Urinary bladder (tissue), 4 donors: ENCODE measurements around the gene PRR7. TPM values are rescaled to one million over a fixed set of nuclear protein-coding genes. Genes with fewer than 3 reads are reported as not detected.

ENCODE experiments used
- DNase-seq: peaks from one replicate; pipeline ENCODE4 v3.0.0-alpha.2; 2015; ENCODE audit errors: extremely low spot score
- H3K27ac ChIP-seq: one replicate; pipeline ENCODE4 v1.5.1; 2013; ENCODE audit warnings: low read depth, mild to moderate bottlenecking, moderate library complexity
- H3K36me3 ChIP-seq: one replicate; pipeline ENCODE4 v1.6.1; 2013; ENCODE audit warnings: mild to moderate bottlenecking, moderate library complexity; ENCODE audit not compliant: insufficient read depth
- H3K4me1 ChIP-seq: one replicate; pipeline ENCODE4 v1.6.1; 2013; ENCODE audit warnings: mild to moderate bottlenecking, moderate library complexity; ENCODE audit not compliant: insufficient read depth
- H3K4me3 ChIP-seq: one replicate; pipeline ENCODE4 v1.5.1; 2013; ENCODE audit warnings: low read depth, low read length
- WGBS: extraction: QIAGEN DNeasy Blood & Tissue Kit; methylation state at CpG from one replicate; pipeline ENCODE4 v1.1.7; 2013; 5-methylcytosine and 5-hydroxymethylcytosine counted together
- polyA plus RNA-seq: library from polyadenylated mRNA; stranded (reverse); fragments of 200-250 nt; gene quantifications from one replicate; pipeline ENCODE4 v1.2.3, GENCODE V29; 2013
- total RNA-seq: library from RNA; depleted of rRNA; stranded (reverse); fragments of >200 nt; gene quantifications from one replicate; pipeline ENCODE4 v1.2.3, GENCODE V29; 2014
- donor health status: healthy with polysubstance abuse.
- donor health status: healthy.

Gene PRR7
- total and polyA plus RNA-seq, 2 donors: 0.58 to 2.4 TPM

DNA sequence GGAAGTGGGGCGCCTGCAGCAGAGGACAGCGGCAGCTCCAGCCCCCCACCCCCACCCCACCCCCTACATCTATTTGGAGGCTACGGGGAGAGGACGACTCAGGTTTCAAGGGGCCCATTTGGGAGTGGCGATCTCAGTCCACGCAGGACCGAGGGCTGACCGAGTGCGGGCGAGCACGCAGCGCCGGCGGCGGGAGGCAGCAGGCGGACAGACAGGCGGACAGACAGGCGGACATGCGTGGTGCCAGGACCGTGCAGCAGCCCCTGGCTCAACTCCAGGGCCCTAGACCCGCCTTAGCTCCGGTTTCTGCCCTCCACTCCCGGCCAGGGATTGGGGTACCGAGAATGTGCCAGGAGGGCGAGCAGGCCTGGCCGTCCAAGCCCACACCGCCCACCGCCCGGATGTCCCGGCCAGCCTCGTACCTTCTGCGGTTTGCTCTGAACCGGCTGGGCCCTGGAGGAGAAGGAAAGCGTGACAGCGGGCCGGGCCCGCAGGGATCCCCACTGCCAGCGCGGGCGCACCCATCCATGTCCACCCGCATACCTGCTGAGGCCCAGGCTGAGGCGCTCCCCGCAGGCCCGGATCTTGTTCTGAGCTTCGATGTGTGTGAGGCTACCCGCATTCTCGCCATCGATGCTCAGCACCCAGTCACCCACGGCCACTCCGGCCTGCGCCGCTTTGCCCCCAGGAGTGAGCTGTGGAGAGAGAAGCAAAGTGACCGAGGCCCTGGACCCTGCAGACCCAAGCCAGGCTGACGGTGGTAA is 45.6 kb downstream of the PRR7 start:
- Histone ChIP-seq H3K36me3 (no peaks in the 10 kb centered on the region), H3K4me3 (no peak overlapping the region), H3K4me1 (no peaks in the 10 kb centered on the region), H3K27ac (no peak overlapping the region)
- DNase-seq: no peak
- 70% methylated on average over 54 of the region's 54 CpGs for WGBS

DNA sequence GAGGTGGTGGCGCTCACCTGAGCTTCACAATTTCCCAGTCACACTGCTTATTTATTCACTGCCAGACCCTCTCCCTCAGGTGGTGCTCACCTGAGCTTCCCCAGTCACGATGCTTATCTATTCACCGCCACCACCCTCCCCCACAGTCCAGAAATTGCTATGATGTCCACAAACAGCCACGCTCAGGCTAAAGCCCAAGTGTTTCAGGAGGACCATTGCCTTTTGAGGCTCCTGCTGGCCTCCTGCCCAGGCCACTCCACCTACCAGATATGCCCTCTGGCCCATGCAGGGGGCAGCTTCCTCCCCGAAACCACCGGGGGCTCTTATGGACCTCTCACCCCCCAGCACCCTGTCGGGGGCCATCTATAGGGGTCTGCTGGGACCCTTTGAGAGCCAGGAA is 46.2 kb downstream of the PRR7 start:
- Histone ChIP-seq H3K36me3 (no peaks in the 10 kb centered on the region), H3K4me3 (no peak overlapping the region)
- WGBS: 54% methylated on average over 7 of the region's 7 CpGs

GRCh38 chr5:177493795-177494345 is 47.3 kb downstream of the PRR7 start:
- no peaks in the 10 kb centered on the region for H3K36me3 ChIP-seq
- no peak overlapping the region for H3K4me3 ChIP-seq
- DNase-seq: no peak
- no peaks in the 10 kb centered on the region for H3K4me1 ChIP-seq
- WGBS: 59% methylated on average over 5 of the region's 5 CpGs
- no peak overlapping the region for H3K27ac ChIP-seq

More for the DNA sequence above, 46.2 kb downstream of the PRR7 start:
- no peak for DNase-seq
- Histone ChIP-seq H3K27ac (no peak overlapping the region), H3K4me1 (no peaks in the 10 kb centered on the region)

DNA sequence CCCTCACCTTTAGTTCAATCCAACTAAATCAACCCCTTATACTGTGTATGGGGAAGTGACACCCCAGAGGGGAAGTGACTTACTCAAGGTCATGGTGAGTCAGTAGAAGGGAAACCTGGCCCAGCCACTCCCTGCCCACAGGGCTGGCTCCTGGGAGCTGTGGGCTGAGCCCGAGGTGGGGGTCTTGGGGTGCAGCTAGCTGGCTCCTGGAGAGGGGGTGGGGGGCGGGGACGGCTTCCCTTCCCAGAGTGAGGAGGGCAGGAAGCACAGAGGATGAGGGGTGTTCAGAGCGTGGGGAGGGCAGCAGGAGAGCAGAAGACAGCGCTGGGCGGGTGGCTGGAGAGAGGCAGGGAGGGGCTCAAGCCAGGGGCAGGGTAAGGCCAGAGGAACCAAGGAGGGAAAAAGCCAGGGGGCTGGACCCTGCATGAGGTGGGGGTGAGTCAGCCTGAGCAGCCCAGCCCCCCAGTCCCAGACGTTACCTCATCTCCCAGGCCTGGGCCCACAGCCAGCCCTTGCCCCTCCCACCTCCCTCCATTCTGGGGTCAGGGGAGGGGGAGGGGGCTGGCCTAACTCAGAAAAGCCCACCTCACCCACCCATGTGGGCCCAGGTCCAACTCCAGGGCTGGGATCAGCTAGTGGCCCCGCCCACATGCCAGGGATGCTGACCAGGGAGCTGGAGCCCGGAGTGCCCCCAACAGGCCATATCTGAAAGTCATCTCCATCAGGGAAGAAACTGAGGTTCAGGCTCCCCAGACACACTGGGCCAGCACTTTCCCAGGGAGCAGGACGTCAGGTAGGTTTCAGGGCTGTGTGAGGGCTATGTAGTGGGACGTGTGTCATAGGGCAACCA is 48.0 kb downstream of the PRR7 start:
- peak overlapping the region; percentile 82 for H3K27ac ChIP-seq
- no peaks in the 10 kb centered on the region for H3K4me1 ChIP-seq
- H3K36me3 ChIP-seq: no peaks in the 10 kb centered on the region
- no peak overlapping the region for H3K4me3 ChIP-seq
- 19% methylated on average over 11 of the region's 11 CpGs for WGBS
- DNase-seq: peak; percentile 61

- no peaks in the 10 kb centered on the region for H3K4me1 ChIP-seq
- no peak overlapping the region for H3K4me3 ChIP-seq
- WGBS: 32% methylated on average over 14 of the region's 14 CpGs
- no peaks in the 10 kb centered on the region for H3K36me3 ChIP-seq
- DNase-seq: no peak
- H3K27ac ChIP-seq: peak overlapping the region; percentile 86
Measured at GRCh38 chr5:177495243-177496060, 48.8 kb downstream of the PRR7 start.

DNA sequence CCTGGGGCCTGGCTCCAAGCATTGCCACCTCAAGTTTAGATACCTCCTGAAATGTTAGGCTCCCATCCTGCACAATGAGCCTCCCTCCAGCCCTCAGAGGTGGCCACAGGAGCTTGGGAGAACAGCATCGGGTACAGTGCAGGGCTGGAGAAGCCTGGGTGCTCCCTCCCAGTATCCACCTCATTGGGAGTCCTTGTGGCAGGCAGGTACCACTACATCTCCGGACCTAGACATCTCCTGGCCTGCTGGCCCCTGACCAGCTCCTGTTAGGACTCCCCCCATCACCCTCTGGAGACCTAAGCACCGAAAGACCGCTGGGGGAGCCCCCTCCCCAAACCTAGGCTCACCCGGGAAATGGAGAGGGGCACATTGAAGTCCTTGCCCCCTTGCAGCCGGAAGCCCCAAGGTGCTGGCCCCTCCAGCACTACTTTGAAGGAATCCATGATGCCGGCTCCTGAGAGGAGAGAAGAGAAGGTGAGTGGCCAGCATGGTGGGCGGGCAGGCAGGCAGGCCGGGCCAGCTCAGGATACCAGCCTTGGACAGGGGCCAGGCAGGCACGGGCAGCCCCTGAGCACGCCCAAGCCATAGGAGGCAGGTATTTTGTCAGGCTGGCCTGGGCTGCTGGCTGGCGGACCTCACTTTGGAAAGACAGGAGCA is 49.6 kb downstream of the PRR7 start:
- Histone ChIP-seq H3K4me1 (no peaks in the 10 kb centered on the region), H3K27ac (peak overlapping the region; percentile 86), H3K4me3 (peak overlapping the region; percentile 74), H3K36me3 (no peaks in the 10 kb centered on the region)
- no peak for DNase-seq
- 12% methylated on average over 12 of the region's 12 CpGs for WGBS

DNA sequence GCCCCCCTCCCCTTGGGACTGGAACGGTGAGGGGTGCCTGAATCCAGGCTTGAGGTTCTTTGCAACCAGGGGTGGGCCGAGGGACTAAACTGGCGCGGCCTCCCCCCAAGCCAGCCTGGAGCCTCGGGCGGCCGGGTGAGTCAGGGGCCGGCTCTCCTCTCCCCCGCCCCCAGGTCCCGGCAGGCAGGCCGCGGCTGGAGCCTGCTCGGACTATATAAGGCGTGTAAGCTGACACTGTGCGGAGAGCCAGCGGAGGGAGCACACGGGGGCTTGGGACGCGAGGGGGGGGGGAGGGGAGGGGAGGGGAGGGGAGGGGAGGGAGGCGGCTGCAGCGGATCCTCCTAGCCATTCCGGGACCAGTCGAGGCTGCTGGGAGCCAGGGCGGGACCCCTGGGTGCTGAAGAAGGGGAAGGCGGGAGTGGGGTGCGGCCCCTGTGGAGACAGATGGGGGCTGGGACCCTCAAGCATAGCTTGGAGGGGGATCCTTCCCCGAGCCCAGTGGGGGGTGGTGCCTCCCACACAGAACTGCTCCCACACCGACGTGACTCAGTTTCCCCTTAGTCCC is 50.2 kb downstream of the PRR7 start:
- Histone ChIP-seq H3K36me3 (no peaks in the 10 kb centered on the region), H3K4me3 (peak overlapping the region; percentile 74), H3K27ac (peak overlapping the region; percentile 86), H3K4me1 (no peaks in the 10 kb centered on the region)
- DNase-seq: peak; percentile 64
- WGBS: 2% methylated on average over 27 of the region's 29 CpGs

GRCh38 chr5:177497292-177498012 is 50.8 kb downstream of the PRR7 start, which contains the start of gene PDLIM7:
Gene PDLIM7 (minus strand): TSS chr5:177497604. CDS start chr5:177496512, 1,092 bp downstream.
- under 1% methylated on average over 73 of the region's 73 CpGs for WGBS
- Histone ChIP-seq H3K4me1 (no peaks in the 10 kb centered on the region), H3K4me3 (peak within 1 kb of the TSS; percentile 74), H3K27ac (peak within 1 kb of the TSS; percentile 86), H3K36me3 (no peaks in the 10 kb centered on the region)
- peak; percentile 90 for DNase-seq

DNA sequence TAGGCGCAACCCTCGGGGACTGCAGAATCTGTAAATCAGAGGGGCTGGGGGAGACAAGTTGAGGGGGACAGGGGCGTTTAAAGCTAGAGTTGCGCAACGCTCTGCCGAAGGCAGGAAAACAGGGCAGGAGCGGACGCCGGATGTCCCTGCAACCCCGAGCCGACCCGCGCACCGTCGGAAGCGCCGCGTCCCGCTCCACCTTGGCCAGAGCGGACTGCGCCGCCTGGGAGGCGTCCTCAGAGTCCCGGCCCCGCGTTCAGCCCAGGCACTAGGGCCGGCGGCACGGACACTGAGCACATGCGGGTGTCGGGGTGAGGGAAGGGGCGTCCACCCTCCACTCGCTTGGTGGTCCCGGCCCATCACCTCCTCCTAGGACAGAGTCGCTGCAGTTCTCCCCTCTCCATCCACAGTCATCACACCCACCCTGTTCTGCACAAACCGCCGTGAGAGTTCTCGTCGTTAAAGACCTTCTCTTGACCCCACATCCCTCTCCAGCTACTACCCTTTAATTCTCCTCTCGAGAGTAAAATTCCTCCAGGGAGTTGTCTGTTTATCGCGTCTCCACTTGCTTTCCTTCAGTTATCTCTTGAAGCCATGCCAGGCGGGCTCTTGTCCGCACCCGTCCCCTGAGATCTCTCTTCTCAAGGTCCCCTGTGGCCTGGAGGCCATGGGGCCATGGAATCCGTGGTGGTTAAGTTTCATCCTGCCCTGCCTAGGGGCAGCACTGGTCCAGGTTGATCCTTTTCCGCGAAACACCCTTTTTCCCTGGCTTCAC is 51.6 kb downstream of the PRR7 start:
- Histone ChIP-seq H3K36me3 (no peaks in the 10 kb centered on the region), H3K4me3 (peak overlapping the region; percentile 74), H3K4me1 (no peaks in the 10 kb centered on the region), H3K27ac (peak overlapping the region; percentile 14)
- DNase-seq: no peak
- 10% methylated on average over 48 of the region's 48 CpGs for WGBS

GRCh38 chr5:177499842-177500241 is 53.2 kb downstream of the PRR7 start:
- no peaks in the 10 kb centered on the region for H3K4me1 ChIP-seq
- no peaks in the 10 kb centered on the region for H3K36me3 ChIP-seq
- H3K4me3 ChIP-seq: no peak overlapping the region
- DNase-seq: no peak
- H3K27ac ChIP-seq: no peak overlapping the region
- WGBS: 87% methylated on average over 6 of the region's 6 CpGs

DNA sequence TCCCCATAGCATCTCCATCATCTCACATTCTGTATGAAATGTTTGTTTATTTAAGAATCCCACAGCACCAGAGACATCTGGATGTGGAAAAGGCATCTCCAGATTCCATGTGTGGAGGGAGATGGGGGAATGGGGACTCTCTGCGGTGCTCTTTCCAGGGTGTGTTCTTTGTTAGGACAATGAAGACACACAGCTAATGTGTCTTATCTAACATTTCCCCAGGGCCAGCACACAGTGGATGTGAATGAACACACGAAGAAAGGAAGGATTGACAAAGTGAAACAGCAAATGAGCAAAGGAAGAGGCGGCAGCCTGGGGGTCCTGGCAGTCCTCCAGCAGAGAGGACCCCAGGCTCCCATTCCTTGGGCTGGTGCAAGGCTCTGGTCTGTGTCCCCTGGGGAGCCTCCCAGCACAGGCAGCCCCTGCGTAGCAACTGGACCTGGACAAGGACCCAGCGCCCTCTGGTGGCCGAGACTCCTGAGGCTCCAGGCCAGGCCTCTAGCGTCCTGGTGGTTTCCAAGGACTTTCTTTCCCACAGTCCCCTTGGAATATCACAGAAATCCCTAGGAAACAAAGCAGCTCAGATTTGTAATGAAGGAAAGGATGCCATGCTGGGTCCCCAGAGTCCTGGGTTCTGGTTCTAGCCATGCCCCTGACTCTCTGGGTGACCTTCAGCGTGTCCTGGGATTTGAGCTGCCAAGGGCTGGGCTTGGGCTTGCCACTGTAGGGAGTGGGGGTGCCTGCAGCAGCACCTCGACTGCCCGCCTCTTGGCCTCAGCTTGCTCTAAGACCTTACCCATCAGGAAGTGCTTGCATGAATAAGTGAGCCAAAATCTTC is 54.3 kb downstream of the PRR7 start:
- WGBS: 18% methylated on average over 10 of the region's 10 CpGs
- no peak for DNase-seq
- Histone ChIP-seq H3K36me3 (no peaks in the 10 kb centered on the region), H3K27ac (no peak overlapping the region), H3K4me3 (no peak overlapping the region), H3K4me1 (no peaks in the 10 kb centered on the region)
